DOHH2 (cell line): ENCODE data around the gene GALNT2.

Experiments
- EZH2phosphoT487 ChIP-seq: fragments of 200-600 bp; sonication (generic); IDR thresholded peaks from 2 replicates; pipeline ENCODE4 v1.6.1; 2017; ENCODE audit warnings: borderline replicate concordance, mild to moderate bottlenecking, antibody characterized with exemption, low read length, moderate library complexity, mixed read lengths
- TF ChIP-seq, protein P1 (sequence below): fragments of 200-600 bp; sonication (generic); IDR thresholded peaks from one replicate; pipeline ENCODE4 v1.5.1; 2014; ENCODE audit warnings: antibody characterized with exemption, mild to moderate bottlenecking, low read depth, low read length; ENCODE audit not compliant: poor library complexity, severe bottlenecking

GRCh38 chr1:230197644-230198567 is 130.9 kb downstream of the GALNT2 start:
- TF ChIP-seq, protein P1, sequence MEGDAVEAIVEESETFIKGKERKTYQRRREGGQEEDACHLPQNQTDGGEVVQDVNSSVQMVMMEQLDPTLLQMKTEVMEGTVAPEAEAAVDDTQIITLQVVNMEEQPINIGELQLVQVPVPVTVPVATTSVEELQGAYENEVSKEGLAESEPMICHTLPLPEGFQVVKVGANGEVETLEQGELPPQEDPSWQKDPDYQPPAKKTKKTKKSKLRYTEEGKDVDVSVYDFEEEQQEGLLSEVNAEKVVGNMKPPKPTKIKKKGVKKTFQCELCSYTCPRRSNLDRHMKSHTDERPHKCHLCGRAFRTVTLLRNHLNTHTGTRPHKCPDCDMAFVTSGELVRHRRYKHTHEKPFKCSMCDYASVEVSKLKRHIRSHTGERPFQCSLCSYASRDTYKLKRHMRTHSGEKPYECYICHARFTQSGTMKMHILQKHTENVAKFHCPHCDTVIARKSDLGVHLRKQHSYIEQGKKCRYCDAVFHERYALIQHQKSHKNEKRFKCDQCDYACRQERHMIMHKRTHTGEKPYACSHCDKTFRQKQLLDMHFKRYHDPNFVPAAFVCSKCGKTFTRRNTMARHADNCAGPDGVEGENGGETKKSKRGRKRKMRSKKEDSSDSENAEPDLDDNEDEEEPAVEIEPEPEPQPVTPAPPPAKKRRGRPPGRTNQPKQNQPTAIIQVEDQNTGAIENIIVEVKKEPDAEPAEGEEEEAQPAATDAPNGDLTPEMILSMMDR, result no peak
- no peak for TF ChIP-seq EZH2phosphoT487
